CD4-positive, alpha-beta T cell treated with Interleukin-4 for 4 hours (primary cell): ENCODE measurements around the gene OR10H4.
"Not testable (repeated sequence)": the region's sequence is repeated elsewhere in the genome, so short reads cannot be mapped to it uniquely, and the experiment has no call there.

Experiments used
- DNase-seq: peaks from one replicate; pipeline ENCODE4 v3.0.0-alpha.2; 2020

Gene OR10H4, protein sequence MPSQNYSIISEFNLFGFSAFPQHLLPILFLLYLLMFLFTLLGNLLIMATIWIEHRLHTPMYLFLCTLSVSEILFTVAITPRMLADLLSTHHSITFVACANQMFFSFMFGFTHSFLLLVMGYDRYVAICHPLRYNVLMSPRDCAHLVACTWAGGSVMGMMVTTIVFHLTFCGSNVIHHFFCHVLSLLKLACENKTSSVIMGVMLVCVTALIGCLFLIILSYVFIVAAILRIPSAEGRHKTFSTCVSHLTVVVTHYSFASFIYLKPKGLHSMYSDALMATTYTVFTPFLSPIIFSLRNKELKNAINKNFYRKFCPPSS

DNA sequence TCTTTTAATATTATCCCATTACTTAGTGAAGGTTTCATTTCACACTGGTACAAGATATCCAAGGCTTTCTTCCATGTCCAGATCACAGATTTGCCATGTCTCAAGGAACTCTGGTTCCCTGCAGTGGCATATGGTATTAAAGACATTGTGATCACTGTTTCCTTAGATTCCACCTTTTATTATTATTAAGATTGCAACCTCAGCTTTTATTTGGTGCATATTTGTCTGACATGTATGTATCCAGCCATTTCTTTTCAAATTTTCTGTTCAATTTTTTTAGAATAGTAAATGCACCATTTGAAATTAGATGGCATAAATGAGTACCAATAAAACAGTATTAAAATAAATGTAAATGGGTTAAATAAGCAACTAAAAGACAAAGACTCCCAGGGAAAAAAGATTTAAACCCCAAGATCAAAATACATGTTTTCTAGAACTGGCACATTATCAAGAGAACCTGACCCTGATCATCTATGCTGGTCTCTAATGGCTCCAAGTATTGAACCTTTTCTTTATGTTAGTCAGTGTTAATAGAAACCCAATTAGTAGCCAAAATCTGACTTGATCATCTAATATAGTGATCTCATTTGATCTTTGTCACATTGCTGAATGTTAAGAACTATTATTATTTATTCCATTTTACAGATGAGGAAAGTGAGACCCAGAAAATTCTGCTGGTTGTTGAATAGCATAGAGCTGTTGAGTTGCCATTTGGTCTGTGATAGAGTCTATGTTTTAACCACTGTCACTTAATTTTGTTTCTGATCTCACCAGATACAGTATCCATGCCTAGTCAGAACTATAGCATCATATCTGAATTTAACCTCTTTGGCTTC is at the start of gene OR10H4:
OR10H4 (plus strand) TSS at position 786 of the 836 bp plus-strand sequence; CDS start at position 786, 0 bp downstream.
- DNase-seq: no peak

DNA sequence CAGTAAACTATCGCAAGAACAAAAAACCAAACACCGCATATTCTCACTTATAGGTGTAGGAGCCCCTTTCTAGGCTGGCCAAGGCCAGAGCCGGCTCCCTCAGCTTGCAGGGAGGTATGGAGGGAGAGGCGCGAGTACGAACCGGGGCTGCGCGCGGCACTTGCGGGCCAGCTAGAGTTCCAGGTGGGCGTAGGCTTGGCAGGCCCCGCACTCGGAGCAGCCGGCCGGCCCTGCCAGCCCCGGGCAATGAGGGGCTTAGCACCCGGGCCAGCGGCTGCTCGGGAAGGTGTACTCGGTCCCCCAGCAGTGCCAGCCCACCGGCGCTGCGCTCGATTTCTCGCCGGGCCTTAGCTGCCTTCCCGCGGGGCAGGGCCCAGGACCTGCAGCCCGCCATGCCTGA is 49.2 kb upstream of the OR10H4 start:
- DNase-seq: not testable (repeated sequence)

DNA sequence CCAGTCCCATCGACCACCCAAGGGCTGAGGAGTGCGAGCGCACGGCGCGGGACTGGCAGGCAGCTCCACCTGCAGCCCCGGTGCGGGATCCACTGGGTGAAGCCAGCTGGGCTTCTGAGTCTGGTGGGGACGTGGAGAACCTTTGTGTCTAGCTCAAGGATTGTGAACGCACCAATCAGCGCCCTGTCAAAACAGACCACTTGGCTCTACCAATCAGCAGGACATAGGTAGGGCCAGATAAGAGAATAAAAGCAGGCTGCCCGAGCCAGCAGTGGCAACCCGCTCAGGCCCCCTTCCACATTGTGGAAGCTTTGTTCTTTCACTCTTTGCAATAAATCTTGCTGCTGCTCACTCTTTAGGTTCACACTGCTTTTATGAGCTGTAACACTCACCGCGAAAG is 48.8 kb upstream of the OR10H4 start:
- DNase-seq: not testable (repeated sequence)

DNA sequence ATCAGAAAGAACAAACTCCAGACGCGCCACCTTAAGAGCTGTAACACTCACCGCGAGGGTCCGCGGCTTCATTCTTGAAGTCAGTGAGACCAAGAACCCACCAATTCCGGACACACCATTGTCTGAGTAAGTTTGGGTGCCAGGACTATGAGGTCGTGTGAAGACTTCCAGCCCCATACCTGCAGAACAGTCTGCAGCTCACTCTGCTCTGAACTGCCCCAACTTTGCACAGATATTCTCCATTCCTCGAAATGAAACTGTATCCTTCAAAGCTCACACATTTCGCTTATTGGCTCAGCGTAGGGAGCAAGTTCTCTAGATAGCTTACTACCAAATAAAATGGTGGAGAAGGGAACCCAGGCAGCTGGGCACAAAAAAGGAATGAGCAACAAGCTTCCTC is 48.3 kb upstream of the OR10H4 start:
- DNase-seq: no peak

DNA sequence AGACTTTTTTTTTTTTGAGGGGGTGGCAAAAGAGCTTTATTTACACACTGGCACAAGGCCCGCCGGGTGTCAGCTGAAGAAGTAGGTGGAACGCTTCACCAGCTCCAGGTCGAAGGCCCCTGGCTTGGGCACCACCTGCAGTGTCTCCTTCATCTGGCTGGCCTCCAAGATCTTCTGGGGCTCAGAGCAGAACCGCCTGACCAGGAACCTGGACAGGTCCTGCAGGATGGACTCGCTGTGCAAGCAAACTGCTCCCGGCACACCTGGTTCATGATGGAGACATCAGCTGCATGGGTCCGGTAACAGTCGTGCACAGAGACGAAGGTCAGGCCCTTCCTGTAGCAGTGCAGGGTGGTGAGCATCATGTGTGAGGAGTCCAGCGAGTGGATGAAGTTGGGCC is 46.6 kb upstream of the OR10H4 start:
- DNase-seq: no peak

DNA sequence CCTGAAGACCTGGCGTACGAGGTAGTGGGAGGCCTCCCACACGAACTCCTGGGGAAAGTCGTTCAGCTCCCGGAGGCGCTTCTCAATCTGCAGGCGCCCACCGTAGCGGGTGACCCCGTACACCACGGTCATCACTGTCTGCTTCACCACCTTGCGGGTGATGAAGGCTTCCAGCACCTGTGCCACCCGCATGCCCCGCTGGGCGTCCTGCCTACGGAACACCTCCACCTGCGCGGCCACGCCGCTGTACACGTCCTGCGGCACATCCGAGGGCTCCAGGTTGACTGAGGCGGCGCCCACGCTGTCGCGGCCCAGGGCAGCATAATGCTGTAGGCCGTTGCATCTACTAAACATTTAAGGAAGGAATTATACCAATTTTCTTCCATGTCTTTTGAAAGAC is 45.9 kb upstream of the OR10H4 start:
- not testable (repeated sequence) for DNase-seq

DNA sequence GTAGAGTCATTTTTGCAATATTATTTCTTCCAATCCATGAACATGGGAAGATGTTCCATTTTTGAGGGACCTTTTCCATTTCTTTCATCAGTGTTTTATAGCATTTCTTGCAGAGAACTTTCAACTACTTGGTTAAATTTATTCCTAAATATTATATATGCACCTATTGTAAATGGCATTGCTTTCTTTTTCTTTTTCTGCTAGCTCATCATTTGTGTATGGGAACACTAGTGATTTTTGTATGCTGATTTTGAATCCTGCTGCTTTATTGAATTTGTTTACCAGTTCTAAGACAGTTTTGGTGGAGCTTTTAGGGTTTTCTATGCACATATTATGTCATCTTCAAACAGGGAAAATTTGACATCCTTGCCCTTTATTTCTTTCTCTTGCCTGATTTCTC is 43.8 kb upstream of the OR10H4 start:
- DNase-seq: no peak

DNA sequence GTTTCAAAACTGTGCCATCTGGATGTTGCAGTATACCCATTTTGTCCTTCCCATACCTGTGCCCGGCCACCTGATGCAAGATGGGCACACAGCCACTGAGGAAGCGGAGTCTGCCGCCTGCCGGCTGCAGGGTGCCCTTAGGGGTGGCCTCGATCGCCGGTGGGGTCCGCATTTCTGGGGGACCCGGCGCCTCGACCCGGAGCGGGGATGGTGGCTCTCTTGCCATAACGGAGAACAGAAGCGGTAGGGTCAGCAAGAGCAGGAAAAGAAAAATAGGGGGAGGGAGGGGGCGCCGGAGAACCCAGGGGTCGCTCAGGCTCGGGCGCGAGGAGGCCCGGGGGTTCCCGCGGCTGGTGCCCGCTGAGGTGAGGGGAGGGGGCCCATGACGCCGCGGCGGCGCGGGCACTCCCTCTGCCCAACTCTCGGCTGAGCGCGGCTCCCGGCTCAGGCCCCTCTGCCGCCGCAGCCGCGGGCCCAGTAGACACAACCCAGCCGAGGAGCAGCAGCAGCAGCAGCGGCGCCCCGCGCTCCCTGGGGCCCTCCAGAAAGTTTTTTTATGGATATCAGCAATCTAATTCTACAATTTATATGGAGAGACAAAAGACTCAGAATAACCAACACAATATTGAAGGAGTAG is 37.1 kb upstream of the OR10H4 start:
- DNase-seq: no peak

DNA sequence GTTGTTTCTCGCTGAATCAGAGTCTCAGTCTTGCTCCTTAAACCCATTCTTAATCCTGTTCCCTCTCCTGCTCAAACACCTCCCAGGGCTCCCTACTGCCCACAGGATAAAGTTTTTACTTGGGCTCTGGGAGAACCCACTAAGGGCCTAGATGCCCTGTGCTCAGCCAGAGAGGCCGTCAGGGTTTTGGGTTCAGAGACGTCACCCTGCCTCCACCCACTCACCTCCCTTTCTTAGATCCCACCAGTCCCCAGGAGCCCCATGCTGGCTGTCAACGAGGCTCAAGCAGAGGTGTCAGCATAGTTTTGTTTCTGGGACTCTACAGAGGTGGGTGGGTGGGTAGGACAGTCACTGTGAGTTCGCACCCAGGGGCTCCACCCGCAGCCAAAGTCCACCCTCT is 35.4 kb upstream of the OR10H4 start:
- DNase-seq: no peak

DNA sequence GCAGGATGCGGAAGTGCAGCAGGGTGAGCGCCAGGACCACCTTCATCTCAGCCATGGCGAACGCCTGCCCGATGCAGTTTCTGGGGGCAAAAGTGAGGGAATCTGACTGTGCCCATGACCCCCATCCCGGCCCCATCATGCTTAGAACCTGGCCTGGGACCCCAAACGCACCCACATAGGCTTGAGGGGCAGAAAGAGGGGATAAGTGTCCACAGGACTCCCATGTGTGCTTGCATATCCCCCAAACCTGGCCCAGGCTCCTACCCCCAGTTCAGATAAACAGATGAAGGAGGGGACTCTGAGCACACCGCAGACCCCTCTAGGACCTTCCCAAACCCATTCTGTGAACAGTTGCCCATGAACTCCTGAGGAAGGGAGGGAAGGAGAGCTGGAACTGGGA is 35.0 kb upstream of the OR10H4 start:
- DNase-seq: no peak

DNA sequence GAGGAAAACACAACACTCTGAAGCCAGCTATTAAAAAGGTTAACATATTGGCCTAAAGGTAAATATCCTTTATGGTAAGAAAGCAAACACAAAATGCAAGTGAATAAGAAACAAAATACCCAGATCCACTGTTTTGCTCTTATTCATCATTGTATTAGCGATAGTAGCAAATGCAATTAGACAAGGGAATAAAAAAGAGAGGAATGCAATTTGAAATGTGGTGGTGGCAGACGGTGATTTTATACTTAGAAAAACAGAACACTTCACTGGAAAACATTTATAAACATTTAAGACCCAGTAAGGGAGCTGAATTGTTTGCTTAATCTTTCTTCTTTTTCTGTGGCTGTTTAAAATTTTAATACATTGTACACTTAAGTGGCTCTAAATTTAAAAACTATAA is 33.7 kb upstream of the OR10H4 start:
- no peak for DNase-seq

DNA sequence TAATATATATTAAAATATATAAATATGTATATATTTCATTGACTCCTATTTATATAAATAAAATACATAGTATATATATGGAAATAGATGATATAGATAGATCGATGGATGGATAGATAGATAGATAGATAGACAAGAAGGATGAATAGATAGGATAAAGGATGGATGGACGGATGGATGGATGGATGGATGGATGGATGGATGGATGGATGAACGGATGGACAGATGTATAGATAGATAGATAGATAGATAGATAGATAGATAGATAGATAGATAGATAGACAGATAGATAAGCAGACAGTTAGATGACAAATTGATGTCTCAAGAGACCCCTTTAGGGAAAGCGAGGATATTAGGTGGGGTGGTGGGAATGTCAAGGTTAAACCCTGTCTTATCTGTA is 29.6 kb upstream of the OR10H4 start:
- no peak for DNase-seq

DNA sequence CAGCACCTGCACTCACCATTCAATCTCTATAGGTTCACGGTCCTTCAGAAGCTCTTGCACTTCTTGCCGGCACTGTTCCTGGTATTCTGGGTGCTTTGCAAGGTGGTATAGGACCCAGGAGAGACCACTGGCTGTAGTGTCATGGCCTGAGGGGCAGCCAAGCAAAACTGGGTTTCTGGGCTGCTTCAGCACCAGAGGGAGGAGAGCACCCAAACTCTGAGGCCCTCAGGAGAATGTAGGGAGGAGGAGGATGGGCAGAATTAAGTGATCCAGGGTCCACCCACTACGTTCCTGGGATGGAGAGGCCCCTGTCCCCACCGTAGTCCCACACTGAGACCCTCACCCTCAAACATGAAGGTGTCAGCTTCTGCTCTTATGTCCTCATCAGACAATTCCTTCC is 26.8 kb upstream of the OR10H4 start:
- no peak for DNase-seq

DNA sequence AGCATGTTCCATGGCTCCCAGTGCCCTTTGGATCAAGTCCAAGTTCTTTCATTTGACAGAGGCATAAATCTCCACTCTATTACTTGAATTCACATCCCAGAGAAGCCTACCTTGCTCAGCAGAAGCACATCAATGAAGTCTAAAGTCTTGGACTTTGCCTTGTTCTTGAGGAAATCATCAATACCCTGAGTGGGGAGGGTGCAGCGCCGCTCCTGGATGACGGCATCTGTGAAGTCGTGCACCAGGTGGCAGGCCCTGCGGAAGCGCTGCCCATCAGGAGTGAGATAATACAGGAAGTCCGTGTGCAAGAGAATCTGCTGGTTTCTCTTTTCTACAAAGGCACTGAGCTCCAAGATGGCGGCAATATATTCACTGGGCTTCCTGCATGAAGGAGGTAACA is 25.1 kb upstream of the OR10H4 start:
- no peak for DNase-seq

DNA sequence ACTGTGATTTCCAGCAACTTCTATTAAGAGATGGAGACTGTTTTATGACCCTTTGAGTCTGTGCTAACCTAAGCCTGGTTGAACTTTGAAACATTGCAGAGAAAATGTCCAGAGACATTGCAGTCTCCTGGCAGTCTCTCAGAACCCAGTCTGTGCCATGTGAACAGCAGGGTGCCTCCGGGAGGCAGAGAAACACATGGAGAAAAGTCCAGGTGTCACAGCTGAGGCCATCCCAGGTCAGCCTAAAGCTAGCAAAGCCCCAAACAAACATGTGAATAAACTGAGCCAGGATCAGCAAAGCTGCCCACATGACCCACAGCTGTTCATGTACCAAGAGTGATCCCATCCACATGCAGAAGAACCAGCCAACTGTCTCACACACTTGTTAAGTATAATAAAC is 22.3 kb upstream of the OR10H4 start:
- no peak for DNase-seq

DNA sequence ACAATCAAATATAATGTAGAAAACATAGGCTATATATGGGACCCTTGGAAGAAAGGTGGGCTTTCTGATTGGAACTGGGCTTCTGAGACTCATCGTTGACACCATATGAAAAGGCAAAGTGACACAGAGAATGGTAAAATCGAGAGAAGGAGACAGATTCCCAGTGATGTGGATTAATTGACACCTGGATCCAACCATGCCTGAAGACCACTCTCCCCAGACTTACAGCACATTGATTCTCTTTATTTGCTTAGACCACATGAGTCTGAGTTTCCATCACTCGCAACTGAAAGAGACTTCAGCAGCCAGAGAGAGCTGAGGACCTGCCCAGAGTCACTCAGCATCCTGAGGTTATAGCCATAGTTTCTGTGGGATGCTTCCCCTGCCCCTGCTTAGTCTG is 20.5 kb upstream of the OR10H4 start:
- DNase-seq: no peak

DNA sequence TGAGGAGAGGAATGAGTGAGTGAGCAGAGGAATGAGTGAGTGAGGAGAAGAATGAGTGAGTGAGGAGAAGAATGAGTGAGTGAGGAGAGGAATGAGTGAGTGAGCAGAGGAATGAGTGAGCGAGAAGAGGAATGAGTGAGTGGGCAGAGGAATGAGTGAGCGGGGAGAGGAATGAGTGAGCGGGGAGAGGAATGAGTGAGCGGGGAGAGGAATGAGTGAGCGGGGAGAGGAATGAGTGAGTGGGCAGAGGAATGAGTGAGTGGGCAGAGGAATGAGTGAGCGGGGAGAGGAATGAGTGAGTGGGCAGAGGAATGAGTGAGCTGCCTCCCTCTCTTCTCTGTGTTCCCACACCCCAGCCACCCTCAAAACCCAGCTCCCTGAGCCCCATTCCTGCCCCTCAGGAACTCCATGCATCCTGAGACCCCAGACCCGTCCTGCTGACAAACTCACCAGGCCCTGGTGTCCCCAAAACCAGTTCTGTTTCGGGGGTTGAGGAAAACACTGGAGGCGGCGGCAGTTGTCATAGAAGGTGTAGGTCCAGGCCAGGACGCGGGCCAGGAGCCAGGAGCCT is 15.0 kb upstream of the OR10H4 start:
- not testable (repeated sequence) for DNase-seq

DNA sequence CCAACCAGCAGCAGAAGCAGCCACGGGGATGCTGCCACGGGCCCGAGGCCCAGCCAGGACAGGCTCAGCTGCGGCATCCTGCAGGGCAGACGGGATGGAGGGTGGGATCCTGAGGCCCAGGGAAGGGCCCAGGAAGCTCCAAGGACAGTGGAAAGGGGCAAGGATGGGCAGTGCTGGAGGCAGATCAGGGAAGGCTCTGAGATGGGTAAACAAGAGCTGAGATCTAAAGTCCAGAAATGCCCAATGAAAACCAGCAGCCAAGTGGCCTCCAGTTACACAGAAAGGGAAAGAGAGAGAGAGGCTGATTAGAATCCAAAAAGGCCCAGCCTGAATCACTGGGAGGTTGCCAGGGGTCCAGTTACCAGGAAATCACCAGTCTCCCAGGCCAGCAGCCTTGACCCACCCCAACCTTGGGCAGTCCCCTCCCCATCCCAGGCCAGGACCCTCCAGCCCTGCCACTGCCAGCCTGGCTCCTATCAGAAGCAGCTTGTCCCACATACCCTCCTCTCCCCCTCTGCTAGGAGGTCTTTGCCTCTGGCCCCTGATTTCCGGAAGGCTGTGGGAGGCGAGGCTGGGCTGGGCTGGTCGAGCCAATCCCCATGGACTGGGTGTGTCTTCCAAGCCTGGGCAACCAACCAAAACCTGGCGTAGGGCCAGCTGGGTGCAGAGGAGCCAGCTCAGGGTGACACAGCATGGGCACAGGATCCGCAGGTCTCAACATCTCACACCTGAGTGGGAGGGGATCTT is 14.3 kb upstream of the OR10H4 start, which contains the start of gene CYP4F11:
CYP4F11 (minus strand) TSS at position 198 of the 747 bp plus-strand sequence; CDS start at position 77, 121 bp downstream.
- DNase-seq: no peak

DNA sequence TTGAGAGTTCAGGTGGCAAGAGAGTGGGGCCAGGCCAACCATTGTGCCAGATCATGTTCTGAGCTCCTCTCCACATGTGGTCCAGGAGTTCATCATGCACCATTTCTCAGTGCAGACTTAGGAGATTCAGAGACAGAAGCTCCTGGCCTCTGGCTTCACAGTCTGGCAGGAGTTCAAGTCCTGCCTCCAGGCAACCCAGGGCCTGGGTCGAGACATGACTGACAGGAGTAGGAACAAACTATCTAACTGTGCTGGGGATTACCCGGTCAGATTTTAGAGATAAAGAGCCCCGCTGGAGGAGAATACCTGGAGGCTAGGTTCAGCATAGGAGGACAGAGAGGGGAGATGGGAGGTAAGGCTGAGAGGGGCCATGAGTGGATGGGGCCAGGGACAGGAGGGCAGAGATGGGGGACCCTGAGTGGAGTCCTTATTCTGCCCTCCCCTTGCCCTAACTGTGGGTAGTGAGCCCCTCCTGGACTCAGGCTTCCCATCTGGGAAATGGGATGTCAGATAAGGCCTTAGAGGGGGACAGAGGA is 13.6 kb upstream of the OR10H4 start:
- no peak for DNase-seq

DNA sequence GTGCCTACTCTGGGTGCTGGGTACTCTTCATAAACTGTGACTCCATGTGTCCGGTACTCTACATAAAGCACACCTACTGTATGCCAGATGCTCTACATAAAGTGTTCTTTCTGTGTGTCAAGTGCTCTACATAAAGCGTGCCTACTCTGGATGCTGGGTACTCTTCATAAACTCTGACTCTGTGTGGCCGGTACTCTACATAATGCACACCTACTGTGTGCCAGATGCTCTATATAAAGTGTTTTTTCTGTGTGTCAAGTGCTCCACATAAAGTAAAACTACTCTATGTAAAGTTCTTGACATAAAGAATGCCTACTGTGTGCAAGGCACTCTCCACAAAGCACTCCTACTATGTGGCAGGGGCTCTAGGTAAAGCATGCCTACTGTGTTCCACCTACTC is 12.6 kb upstream of the OR10H4 start:
- no peak for DNase-seq

DNA sequence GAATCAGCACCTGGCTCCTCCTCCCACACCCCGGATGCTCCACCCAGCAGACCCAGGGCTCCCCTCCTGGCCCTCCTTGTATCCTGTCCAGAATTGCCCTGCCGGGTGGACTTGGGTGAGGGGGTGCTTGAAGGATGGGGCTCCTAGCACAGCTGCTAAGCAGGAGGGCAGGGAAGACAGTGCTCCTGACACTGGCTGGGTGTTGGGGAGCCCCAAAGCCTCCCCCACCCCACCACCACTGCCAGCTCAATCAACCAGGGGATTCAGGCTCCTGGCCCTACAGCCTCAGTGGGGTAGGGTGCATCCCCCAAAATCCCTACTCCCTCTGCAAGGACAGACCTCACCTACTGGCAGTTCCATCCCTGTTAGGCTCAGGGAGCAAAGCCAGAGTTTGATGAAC is 11.9 kb upstream of the OR10H4 start:
- no peak for DNase-seq

DNA sequence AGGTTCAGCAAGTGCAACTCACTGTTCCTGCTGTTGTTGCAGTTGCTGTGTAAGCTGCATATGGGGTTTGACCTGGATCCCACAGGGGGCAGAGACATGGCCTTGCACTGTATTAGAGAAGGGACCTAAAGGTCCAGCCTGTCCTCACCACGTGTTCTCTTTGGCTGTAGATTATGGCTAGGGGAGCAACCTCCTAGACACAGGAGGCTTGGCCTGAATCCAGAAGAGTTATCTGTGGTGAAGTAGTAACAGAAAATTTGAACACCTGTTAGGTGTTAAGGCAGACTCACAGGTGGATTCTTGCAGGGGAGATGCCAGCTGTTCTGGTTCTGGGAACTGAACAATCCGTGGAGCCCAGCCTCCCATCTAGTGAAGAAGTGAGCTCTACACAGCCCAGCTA is 11.0 kb upstream of the OR10H4 start:
- DNase-seq: no peak
